Stimulated activated CD4-positive, alpha-beta T cell treated with anti-CD3 and anti-CD28 coated beads, Interleukin-1b, Interleukin-23, amount 100 ng/mL, for 48 hours (primary cell): Measurements from ENCODE around the gene ARHGAP45.
"Not testable (repeated sequence)": the region's sequence is repeated elsewhere in the genome, so short reads cannot be mapped to it uniquely, and the experiment has no call there.

Source experiments
- DNase-seq: peaks from one replicate; pipeline ENCODE4 v3.0.0-alpha.2; 2020

The ARHGAP45 gene

GRCh38 chr19:1066748-1067340 lies at the start of gene ARHGAP45:
Gene ARHGAP45, plus strand, starts transcription at chr19:1067167. Its CDS starts 239 bp downstream, at chr19:1067406.
- DNase-seq: peak; percentile 80

GRCh38 chr19:1017906-1018305 lies 49.1 kb upstream of the ARHGAP45 start:
- no peak for DNase-seq

- DNase-seq: no peak
These were observed 48.6 kb upstream of the ARHGAP45 start for GRCh38 chr19:1018393-1018792.

GRCh38 chr19:1018932-1019615 lies 47.9 kb upstream of the ARHGAP45 start:
- no peak for DNase-seq

- no peak for DNase-seq
These were observed 47.4 kb upstream of the ARHGAP45 start for GRCh38 chr19:1019616-1019961.

GRCh38 chr19:1019980-1020867 lies 46.7 kb upstream of the ARHGAP45 start:
- DNase-seq: no peak

GRCh38 chr19:1020868-1021425 lies 46.0 kb upstream of the ARHGAP45 start, which contains the start of gene TMEM259:
Gene TMEM259, minus strand, starts transcription at chr19:1021123. Its CDS starts 127 bp downstream, at chr19:1020996.
- peak; percentile 97 for DNase-seq

GRCh38 chr19:1023883-1024188 lies 43.1 kb upstream of the ARHGAP45 start:
- DNase-seq: not testable (repeated sequence)

- DNase-seq: not testable (repeated sequence)
These were observed 41.9 kb upstream of the ARHGAP45 start for GRCh38 chr19:1025080-1025479.

- DNase-seq: peak; percentile 53
These were observed 40.8 kb upstream of the ARHGAP45 start, which contains the start of gene CNN2 for GRCh38 chr19:1025960-1026782. Gene CNN2, plus strand, starts transcription at chr19:1026608. Its CDS starts 54 bp downstream, at chr19:1026662.

GRCh38 chr19:1026783-1027649 lies 40.0 kb upstream of the ARHGAP45 start:
- peak; percentile 28 for DNase-seq

- DNase-seq: no peak
These were observed 39.3 kb upstream of the ARHGAP45 start for GRCh38 chr19:1027650-1028061.

GRCh38 chr19:1028062-1028926 lies 38.7 kb upstream of the ARHGAP45 start:
- DNase-seq: peak; percentile 49

- DNase-seq: no peak
These were observed 34.6 kb upstream of the ARHGAP45 start for GRCh38 chr19:1032264-1032867.

- no peak for DNase-seq
These were observed 30.9 kb upstream of the ARHGAP45 start for GRCh38 chr19:1035998-1036621.

- no peak for DNase-seq
These were observed 29.3 kb upstream of the ARHGAP45 start for GRCh38 chr19:1037621-1038064.

GRCh38 chr19:1038978-1039645 lies 27.9 kb upstream of the ARHGAP45 start:
- no peak for DNase-seq

GRCh38 chr19:1039646-1040475 lies 27.1 kb upstream of the ARHGAP45 start, which contains the start of gene ABCA7:
Gene ABCA7, plus strand, starts transcription at chr19:1040107. Its CDS starts 1,255 bp downstream, at chr19:1041362.
- DNase-seq: peak; percentile 99
